ENCODE data around the gene ZNF618. TPM values are rescaled to one million over a fixed set of nuclear protein-coding genes. Genes with fewer than 3 reads are reported as not detected.

Gene ZNF618
- total RNA-seq, 2 donors from 2014 or later = 0.60 to 1.7 TPM

DNA sequence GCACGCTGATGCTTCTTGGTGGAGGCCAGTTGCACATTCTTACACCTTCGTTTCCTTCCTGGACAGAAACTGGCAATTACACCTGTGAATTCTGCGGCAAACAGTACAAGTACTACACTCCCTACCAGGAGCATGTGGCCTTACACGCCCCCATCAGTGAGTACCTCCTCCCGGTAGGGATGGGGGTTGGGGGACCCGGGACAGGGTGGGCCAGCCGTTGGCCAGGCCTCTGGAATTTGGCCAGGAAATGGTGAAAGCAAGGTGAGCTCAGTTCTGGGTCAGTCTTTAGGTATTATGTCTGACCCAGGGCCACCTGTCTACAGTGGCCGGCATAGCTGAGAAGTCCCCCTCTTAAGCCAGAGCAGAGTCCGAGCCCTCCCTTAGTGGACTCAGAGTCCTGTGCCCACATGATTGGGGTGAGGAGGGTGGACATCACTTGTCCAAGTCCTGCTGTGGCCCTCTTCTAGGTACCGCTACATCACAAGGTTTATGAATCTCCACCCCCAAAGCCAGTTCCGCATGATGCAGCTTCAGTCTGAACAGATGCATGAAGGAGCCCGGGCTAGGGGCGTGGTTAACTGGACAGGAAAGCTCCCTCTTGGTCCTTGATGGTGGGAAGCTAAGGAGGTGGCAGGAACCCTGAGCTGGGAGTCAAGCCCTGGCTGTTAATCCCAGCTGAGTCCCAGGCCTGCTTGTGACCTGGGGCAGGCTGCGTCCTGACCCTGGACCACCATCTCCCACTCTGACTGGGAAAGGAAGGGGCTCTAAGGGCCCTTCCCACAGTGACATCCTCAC lies 140.7 kb downstream of the ZNF618 start:
- ATAC-seq = no peak
- no peaks in the 10 kb centered on the region for H3K27me3 Mint-ChIP-seq

DNA sequence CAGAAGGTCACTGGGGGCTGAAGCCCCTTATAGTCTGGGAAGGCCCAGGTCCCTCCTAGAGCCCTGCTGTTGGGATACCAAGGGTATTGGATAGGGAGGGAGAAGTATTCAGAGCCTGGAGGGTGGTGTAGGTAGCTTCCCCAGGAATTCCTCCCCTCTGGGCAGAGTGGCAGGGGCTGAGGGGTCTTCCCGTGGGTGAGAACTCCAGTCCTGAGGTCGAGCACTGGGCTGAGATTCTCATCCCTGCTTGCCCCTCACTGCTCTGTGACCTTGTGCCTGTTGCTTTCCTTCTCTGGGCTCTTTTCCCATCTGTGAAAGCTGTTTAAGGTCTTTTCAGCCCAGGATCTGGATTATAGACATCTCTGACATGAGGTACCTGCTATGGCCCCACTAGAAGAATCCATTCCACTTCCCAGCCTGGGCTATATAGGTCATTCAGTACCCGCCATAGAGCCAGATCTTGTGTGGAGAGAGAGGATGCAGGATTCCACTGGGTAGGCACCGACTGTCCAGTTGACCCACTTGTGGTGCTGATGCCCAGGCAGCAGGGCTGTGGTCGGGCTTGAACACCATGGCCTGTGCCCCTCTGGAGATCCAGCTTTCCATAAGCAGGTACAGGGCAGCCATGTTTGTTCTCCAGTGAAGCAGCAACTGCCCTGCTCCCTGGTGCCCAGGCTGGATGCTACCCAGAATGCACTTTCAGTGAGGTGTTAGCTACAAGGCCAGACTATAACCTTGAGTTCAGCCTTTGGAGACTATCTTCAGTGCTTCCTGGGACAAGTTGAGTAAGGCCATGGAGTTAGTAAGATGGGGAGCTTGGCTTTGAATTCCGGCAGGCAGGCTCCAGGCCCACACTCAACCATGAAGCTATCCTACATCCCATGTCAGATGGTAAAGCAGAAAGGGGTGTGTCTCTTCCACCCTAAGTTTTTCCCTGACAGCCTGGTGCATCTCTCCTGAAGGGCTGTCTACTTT lies 141.9 kb downstream of the ZNF618 start:
- no peaks in the 10 kb centered on the region for H3K9me3 ChIP-seq (ENCODE audit: control insufficient read depth, low read length, poor library complexity, severe bottlenecking)
- no peak for ATAC-seq
- peaks cover 2% of the 10 kb centered on the region for H3K36me3 Mint-ChIP-seq (ENCODE audit: low read depth)
- H3K4me1 Mint-ChIP-seq = no peaks in the 10 kb centered on the region
- no peaks in the 10 kb centered on the region for H3K27me3 Mint-ChIP-seq
- DNase-seq = no peak
- no peak overlapping the region for H3K4me3 Mint-ChIP-seq
- H3K27ac Mint-ChIP-seq = no peak overlapping the region

More for the DNA sequence above, 140.7 kb downstream of the ZNF618 start:
- peaks cover 6% of the 10 kb centered on the region for H3K36me3 Mint-ChIP-seq (ENCODE audit: low read depth)
- no peaks in the 10 kb centered on the region for H3K4me1 Mint-ChIP-seq
- no peaks in the 10 kb centered on the region for H3K9me3 ChIP-seq (ENCODE audit: control insufficient read depth, low read length, poor library complexity, severe bottlenecking)
- H3K27ac Mint-ChIP-seq = no peak overlapping the region
- DNase-seq = no peak
- no peak overlapping the region for H3K4me3 Mint-ChIP-seq

DNA sequence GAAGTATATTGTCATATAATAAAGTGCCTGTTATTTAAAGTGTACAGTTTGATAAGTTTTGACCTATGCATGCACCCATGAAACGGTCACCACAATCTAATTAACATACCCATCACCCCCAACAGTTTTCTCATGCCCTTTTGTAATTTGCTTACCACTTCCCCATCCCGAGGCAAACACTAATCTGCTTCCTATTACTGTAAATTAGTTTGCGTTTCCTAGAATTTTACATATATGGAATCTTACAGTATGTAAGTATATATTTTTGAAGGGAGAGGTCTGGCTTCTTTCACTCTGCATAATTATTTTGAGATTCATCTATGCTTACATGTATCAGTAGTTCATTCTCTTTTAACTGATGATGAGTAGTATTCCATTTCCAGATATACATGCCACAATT lies 145.5 kb downstream of the ZNF618 start:
- DNase-seq (no peak), ATAC-seq (no peak)
- H3K27me3 Mint-ChIP-seq = no peaks in the 10 kb centered on the region
- no peak overlapping the region for H3K27ac Mint-ChIP-seq
- H3K4me1 Mint-ChIP-seq = no peaks in the 10 kb centered on the region
- no peaks in the 10 kb centered on the region for H3K36me3 Mint-ChIP-seq (ENCODE audit: low read depth)
- no peak overlapping the region for H3K4me3 Mint-ChIP-seq
- no peaks in the 10 kb centered on the region for H3K9me3 ChIP-seq (ENCODE audit: control insufficient read depth, low read length, poor library complexity, severe bottlenecking)

DNA sequence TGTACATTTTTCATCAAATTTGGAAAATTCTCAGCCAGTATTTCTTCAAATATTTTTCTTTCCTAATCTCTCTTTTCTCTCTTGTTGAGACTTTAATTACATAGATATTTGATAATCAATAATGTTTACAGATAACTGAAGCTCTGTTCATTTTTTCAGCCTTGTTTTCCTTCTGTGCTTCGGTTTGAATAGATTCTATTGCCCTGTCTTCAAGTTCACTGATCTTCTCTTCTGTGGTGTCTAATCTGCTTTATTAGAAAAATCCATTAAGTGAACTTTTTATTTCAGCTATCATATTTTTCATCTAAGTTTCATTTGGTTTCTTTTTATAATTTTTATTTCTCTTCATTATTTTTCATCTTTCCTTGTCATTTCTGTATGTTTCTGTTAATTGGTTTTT lies 147.9 kb downstream of the ZNF618 start:
- H3K4me1 Mint-ChIP-seq = no peaks in the 10 kb centered on the region
- H3K4me3 Mint-ChIP-seq = no peak overlapping the region
- no peak overlapping the region for H3K27ac Mint-ChIP-seq
- no peak for DNase-seq
- H3K27me3 Mint-ChIP-seq = no peaks in the 10 kb centered on the region
- no peaks in the 10 kb centered on the region for H3K9me3 ChIP-seq (ENCODE audit: control insufficient read depth, low read length, poor library complexity, severe bottlenecking)
- ATAC-seq = no peak
- no peaks in the 10 kb centered on the region for H3K36me3 Mint-ChIP-seq (ENCODE audit: low read depth)

DNA sequence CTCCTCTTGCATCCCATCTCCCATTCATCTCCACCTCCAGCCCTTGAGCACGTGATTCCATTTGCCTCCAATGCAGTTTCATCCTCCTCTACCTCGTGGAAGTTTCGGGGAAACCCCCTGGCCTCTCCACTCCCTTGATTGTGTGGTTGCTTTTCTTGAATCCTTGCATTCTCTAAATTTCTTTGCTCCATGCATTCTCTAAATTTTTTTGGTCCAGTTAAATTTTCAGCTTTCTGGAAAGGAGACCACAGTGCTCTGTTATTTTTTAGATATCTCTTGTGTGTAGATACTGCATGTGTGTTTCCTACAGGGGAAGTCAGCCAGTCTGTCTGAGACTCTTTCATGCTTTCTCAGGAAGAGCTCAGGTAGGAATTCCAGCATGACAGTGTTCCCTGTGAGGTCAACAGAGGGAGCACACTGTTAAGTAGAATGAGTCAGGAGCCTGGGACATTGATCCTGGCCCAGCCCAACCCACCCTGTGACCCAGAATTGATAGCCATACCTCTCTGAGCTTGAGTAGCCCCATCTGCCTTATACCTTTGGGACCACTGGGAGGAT lies 149.2 kb downstream of the ZNF618 start:
- no peaks in the 10 kb centered on the region for H3K36me3 Mint-ChIP-seq (ENCODE audit: low read depth)
- H3K4me3 Mint-ChIP-seq = no peak overlapping the region
- DNase-seq (no peak), ATAC-seq (no peak)
- no peaks in the 10 kb centered on the region for H3K9me3 ChIP-seq (ENCODE audit: control insufficient read depth, low read length, poor library complexity, severe bottlenecking)
- H3K4me1 Mint-ChIP-seq = no peaks in the 10 kb centered on the region
- H3K27ac Mint-ChIP-seq = no peak overlapping the region
- no peaks in the 10 kb centered on the region for H3K27me3 Mint-ChIP-seq

DNA sequence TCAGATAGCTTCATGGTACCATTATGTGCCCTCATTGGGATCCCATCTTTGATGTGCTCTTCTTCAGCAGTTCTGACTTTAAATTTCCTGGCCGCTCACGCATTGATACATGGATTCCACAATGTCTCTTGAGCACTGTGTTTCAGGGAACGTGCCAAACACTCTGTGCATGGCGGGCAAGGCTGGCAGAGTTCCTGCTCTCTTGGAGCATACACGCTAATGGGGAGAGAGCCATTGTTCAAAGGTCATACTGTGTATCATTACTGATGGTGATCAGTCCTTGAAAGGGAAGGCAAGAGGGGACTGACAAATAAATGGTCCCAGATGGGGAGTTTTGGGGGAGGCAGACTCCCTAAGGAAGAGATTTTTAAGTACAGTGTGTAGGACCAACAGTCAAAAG lies 149.7 kb downstream of the ZNF618 start:
- Mint-ChIP-seq H3K4me1 (no peaks in the 10 kb centered on the region), H3K4me3 (no peak overlapping the region), H3K27ac (no peak overlapping the region), H3K27me3 (no peaks in the 10 kb centered on the region), H3K36me3 (ENCODE audit: low read depth) (no peaks in the 10 kb centered on the region)
- no peak for DNase-seq
- no peaks in the 10 kb centered on the region for H3K9me3 ChIP-seq (ENCODE audit: control insufficient read depth, low read length, poor library complexity, severe bottlenecking)
- ATAC-seq = no peak

DNA sequence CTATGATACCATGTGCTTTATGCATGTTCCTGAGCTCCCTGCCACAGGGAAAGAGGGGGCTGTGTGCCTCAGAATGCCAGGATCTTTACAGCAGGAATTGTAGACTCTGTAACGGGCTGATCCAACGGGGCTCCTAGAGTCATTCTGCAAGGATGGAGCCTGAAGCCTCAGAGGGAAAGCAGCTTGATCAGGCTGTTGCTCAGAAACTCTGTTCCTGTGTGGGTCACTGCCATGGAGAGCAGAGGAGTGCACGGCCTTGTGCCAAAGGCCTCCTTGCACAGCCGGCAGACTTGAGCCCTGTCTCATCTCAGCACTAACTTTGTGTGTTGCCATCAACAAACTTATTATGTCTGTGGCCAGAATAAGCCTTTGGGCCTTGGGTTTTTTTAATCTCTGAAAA lies 150.2 kb downstream of the ZNF618 start:
- DNase-seq (no peak), ATAC-seq (no peak)
- no peak overlapping the region for H3K4me3 Mint-ChIP-seq
- H3K4me1 Mint-ChIP-seq = no peaks in the 10 kb centered on the region
- H3K9me3 ChIP-seq (ENCODE audit: control insufficient read depth, low read length, poor library complexity, severe bottlenecking) = no peaks in the 10 kb centered on the region
- H3K27ac Mint-ChIP-seq = no peak overlapping the region
- H3K36me3 Mint-ChIP-seq (ENCODE audit: low read depth) = no peaks in the 10 kb centered on the region
- no peaks in the 10 kb centered on the region for H3K27me3 Mint-ChIP-seq

DNA sequence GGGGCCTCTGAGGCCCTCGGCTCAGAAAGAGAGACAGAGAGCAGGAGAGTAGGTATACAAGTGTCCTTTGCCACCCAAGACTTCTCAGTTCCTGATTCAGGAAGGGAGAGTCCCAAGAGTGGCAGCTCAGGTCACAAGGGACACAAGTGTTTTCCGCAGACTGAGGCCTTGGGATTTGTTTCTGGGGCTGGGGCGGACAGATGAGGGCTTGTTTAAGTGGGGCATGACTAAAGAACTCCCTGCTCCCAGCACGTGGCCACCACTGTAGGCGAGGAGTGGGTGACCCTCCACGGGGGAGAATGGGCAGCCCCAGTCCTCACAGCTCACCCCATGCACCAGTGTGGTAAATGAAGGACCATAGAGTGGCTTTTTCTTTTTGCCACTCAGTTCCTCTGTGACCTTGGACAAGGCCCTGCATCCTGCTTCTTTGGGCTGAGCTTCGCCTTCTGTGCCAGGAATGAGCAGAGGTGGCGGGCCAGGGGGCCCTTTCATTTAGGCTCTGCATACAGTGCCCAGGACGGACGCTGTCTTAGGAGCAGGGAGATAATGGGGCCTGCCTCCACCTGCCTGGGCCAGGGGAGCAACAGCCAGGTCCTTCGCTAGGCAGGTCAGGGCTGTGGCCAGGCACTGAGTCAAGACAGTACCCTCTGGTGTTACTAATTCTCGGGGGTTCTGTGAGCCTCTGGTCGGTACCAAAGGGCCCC lies 151.2 kb downstream of the ZNF618 start:
- ATAC-seq (no peak), DNase-seq (no peak)
- Mint-ChIP-seq H3K27ac (no peak overlapping the region), H3K4me3 (no peak overlapping the region), H3K36me3 (ENCODE audit: low read depth) (no peaks in the 10 kb centered on the region), H3K4me1 (no peaks in the 10 kb centered on the region), H3K27me3 (no peaks in the 10 kb centered on the region)
- H3K9me3 ChIP-seq (ENCODE audit: control insufficient read depth, low read length, poor library complexity, severe bottlenecking) = no peaks in the 10 kb centered on the region

DNA sequence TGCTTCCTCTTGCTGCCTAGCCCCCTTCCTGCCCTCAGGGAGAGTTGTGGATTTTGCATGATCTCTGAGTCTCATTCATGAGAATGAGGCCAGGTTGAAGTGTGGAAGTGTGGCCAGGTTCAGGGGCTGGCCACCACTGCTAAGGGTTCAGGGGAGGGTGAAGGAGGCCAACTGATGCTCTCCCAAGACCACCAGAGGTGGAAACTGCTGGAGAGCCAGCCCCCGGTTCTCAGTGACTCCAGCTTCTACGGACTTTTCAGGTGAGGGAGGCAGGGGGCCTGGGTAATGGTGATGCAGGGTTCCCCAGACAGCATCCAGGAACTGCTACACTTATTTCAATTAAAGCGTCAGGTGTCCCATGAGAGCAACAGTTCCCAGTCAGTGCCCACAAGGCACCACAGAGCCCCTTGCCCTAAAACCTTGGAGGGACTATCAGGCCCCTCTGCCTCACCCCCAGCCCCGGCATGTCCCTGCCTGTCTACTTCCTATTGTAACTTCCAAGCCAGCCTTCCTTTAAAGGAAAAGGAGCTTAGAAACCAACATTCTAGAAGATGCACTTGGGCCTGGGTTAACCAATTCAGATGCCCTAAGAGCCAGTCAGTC lies 151.9 kb downstream of the ZNF618 start:
- H3K36me3 Mint-ChIP-seq (ENCODE audit: low read depth) = no peaks in the 10 kb centered on the region
- ATAC-seq = no peak
- H3K27me3 Mint-ChIP-seq = no peaks in the 10 kb centered on the region
- H3K4me1 Mint-ChIP-seq = no peaks in the 10 kb centered on the region
- no peak for DNase-seq
- H3K27ac Mint-ChIP-seq = no peak overlapping the region
- H3K9me3 ChIP-seq (ENCODE audit: control insufficient read depth, low read length, poor library complexity, severe bottlenecking) = no peaks in the 10 kb centered on the region
- no peak overlapping the region for H3K4me3 Mint-ChIP-seq

DNA sequence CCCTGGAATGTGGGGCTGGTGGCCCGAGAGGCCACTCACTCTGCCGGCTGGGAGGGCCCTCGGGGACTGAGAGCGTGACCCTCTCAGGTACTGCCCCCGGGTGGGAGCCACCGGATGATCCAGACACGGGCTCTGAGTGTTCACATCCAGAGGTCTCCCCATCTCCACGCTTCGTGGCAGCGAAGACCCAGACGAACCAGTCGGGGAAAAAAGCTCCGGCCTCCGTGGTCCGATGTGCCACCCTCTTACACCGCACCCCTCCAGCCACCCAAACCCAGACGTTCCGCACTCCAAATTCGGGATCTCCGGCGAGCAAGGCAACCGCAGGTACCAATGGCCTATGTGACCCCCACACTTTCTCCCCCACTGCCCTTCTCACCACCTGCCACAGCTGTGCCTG lies 152.5 kb downstream of the ZNF618 start:
- H3K36me3 Mint-ChIP-seq (ENCODE audit: low read depth) = no peaks in the 10 kb centered on the region
- ATAC-seq = no peak
- no peaks in the 10 kb centered on the region for H3K27me3 Mint-ChIP-seq
- no peak for DNase-seq
- no peak overlapping the region for H3K27ac Mint-ChIP-seq
- H3K4me3 Mint-ChIP-seq = no peak overlapping the region
- no peaks in the 10 kb centered on the region for H3K4me1 Mint-ChIP-seq
- H3K9me3 ChIP-seq (ENCODE audit: control insufficient read depth, low read length, poor library complexity, severe bottlenecking) = no peaks in the 10 kb centered on the region

DNA sequence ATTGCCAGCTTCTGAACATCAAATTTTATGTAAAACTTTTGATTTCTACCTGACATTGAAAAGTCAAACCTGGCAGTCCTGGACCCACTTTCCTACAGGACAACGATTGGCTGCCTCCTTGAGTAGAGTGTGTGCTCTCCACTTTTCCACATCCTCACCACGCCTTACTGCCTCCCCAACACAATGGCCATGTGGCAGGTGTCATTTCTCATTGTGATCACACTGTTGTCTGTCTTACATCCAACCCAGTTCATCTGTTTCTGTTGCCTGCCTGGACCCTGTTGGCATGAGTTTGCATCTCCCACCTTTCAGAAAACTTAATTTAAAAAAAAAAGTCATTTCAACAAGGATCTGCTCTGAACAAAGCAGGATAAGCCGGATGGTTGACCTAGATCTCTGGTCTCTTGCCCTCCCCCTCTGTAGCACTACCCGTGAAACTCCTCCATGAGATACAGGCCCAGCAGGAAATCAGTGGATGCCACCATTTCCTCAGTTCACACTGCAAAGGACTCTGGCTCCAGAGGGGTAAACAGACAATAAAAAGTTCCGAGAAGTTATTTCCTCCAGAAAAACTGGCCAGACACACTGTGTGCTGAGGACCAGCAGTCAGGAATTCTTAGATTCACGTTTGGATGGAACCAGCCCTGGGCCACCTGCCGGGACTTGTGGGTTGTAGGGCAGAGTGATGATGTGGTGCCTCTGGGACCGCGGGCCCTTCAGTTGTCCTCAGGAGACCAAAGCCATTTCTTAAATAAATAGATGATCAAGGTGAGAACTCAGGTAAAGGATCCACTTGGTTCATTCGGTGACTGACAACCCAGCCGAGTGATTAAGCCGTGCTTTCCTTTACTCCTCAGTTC lies 153.4 kb downstream of the ZNF618 start:
- Mint-ChIP-seq H3K36me3 (ENCODE audit: low read depth) (no peaks in the 10 kb centered on the region), H3K4me1 (no peaks in the 10 kb centered on the region), H3K27ac (no peak overlapping the region), H3K4me3 (no peak overlapping the region), H3K27me3 (no peaks in the 10 kb centered on the region)
- no peak for DNase-seq
- H3K9me3 ChIP-seq (ENCODE audit: control insufficient read depth, low read length, poor library complexity, severe bottlenecking) = no peaks in the 10 kb centered on the region
- ATAC-seq = no peak

DNA sequence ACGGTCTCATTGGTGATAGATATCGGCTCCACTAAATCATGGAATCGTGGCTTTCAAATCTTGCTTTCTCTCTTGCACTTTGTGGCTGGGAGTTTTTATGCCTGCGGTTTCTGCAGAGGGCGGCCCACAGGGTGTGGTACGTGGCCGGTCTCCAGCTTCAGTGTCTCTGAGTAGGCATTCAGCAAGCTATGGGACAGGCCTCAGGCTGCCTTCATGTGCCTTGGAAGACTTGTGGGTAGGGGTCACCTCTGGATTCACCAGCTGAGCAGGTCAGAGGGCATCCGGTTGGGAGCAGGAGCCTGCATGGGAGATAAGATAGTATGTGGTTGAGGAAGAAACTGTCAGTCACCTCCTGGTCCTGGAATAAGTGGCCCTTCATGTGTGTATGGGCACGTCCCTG lies 154.3 kb downstream of the ZNF618 start:
- H3K4me3 Mint-ChIP-seq = no peak overlapping the region
- H3K4me1 Mint-ChIP-seq = no peaks in the 10 kb centered on the region
- H3K27ac Mint-ChIP-seq = no peak overlapping the region
- H3K9me3 ChIP-seq (ENCODE audit: control insufficient read depth, low read length, poor library complexity, severe bottlenecking) = no peaks in the 10 kb centered on the region
- no peaks in the 10 kb centered on the region for H3K27me3 Mint-ChIP-seq
- H3K36me3 Mint-ChIP-seq (ENCODE audit: low read depth) = no peaks in the 10 kb centered on the region
- no peak for ATAC-seq
- DNase-seq = no peak

Measured in T-helper 17 cell (primary cell).